ENCODE measurements around the gene MED15.

- no peak for TF ChIP-seq POLR2A (IDR thresholded peaks at IDR 0.05; ENCODE audit: low read depth, low read length)
- TF ChIP-seq TAF1 (IDR thresholded peaks at IDR 0.05; ENCODE audit: low read depth, low read length): no peak
- TF ChIP-seq POLR2AphosphoS5 (IDR thresholded peaks at IDR 0.05; ENCODE audit: low read depth, low read length): no peak
- TF ChIP-seq SPI1 (IDR thresholded peaks at IDR 0.05; ENCODE audit: low read depth, low read length): no peak
These were observed 17.0 kb upstream of the MED15 start for GRCh38 chr22:20490183-20490940.
